ENCODE data around the gene AGFG1.

Gene AGFG1, protein sequence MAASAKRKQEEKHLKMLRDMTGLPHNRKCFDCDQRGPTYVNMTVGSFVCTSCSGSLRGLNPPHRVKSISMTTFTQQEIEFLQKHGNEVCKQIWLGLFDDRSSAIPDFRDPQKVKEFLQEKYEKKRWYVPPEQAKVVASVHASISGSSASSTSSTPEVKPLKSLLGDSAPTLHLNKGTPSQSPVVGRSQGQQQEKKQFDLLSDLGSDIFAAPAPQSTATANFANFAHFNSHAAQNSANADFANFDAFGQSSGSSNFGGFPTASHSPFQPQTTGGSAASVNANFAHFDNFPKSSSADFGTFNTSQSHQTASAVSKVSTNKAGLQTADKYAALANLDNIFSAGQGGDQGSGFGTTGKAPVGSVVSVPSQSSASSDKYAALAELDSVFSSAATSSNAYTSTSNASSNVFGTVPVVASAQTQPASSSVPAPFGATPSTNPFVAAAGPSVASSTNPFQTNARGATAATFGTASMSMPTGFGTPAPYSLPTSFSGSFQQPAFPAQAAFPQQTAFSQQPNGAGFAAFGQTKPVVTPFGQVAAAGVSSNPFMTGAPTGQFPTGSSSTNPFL

DNA sequence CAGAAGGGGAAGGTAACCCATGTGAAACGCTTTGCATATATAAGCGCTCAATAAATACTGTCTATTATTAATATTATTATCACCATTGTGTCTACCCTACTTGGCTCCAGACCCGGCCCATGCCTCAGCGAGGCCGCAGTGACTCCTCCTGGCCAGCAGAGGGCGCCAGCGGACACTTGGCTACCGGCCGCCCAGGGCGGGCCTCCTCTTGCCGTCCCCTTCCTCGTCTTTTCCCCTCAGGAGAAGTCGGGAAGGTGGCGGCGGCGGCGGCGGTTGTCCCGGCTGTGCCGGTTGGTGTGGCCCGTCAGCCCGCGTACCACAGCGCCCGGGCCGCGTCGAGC, at the start of gene AGFG1:
Gene AGFG1 (plus strand): TSS at position 233 of the 341 bp plus-strand sequence. CDS start 266 bp downstream, outside the sequence.
- peak; percentile 69 for DNase-seq

DNA sequence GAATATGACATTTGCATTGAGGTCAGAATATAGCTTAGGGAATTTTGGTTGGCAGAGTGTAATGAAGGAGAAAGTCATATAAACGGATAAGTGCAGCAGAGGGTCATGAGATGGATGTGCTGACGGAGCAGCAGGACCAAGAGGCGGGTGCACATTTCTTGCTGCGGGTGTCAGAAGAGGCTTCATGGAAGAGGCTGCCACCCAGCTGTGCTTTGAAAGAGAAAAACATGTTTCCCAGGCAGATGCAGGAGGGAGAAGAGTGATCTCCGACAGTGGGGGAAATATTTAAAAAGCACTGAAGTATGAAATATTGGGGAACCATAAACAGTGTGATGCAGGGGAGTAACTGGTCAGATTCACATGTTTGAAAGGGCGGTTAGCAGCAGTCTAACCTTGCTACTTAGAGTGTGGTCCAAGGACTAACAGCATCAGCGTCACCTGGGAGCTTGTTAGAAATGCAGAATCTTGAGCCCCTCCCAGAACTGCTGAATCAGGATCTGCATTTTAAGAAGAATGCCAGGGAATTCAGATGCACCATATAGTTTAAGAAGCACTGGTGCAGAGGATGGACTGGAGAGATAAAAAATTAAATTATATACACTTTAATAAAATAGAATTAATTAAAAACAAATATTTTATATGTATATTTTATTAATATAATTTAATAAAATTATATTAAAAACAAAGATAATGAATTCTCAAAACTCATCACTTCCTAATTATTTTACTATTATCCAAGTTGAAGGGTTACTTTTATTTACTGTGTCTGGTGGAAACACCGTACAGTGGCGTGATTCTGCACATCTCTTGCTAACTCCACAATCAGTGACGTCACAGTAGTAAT, 48.1 kb upstream of the AGFG1 start:
- DNase-seq: no peak

- no peak for DNase-seq
Measured at GRCh38 chr2:227428731-227429285, 43.1 kb upstream of the AGFG1 start.

GRCh38 chr2:227430639-227431038, 41.3 kb upstream of the AGFG1 start:
- no peak for DNase-seq

- no peak for DNase-seq
Measured at GRCh38 chr2:227433171-227433570, 38.8 kb upstream of the AGFG1 start.

DNA sequence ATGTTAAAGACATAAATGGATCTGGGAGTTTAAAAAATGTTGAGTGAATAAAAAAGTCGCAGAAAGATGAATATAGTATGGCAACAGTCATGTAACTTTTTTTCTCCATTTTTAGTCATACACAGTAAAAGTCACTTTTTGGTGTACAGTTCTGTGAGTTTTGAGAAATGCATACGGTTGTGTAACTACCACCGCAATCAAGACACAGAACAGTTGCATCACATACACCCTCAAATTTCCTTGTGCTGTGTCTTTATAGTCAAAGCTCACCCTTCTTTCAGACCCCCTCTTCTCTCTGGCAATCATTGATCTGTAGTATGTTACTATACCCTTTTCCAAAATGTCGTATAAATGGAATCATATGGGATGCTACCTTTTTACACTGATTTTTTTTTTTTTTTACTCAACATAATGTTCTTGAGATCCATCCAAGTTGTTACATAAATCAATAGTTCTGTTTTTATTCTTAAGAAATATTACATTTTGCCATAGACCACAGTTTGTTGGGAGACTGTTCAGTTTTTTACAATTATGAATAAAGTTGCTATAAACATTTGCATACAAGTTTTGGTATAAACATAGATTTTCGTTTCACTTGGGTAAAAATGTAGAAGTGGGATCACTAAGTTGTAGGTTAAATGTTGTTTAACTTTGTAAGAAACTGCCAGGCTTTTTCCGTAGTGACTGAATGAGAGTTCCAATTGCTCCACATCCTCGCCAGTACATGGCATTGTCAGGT, 35.4 kb upstream of the AGFG1 start:
- no peak for DNase-seq

DNA sequence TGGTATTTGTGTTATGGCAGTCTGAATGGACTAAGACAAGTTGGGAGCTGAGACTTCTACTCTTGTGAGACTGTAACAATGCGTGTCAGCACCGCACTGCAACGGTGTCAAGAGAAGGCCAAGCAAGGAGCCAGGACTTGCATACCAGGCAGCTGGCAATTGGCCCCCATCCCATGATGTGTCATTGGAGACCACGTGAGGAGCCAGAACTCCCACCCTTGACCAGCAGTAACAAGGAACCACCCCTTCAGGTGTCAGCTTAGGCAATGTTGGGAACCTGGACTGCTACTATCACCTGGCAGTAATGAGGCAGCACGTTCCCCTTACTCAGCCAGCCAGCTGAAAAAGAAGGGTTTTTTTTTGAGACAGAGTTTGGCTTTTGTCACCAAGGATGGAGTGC, 32.7 kb upstream of the AGFG1 start:
- DNase-seq: no peak

- no peak for DNase-seq
Measured at GRCh38 chr2:227442639-227443038, 29.3 kb upstream of the AGFG1 start.

DNA sequence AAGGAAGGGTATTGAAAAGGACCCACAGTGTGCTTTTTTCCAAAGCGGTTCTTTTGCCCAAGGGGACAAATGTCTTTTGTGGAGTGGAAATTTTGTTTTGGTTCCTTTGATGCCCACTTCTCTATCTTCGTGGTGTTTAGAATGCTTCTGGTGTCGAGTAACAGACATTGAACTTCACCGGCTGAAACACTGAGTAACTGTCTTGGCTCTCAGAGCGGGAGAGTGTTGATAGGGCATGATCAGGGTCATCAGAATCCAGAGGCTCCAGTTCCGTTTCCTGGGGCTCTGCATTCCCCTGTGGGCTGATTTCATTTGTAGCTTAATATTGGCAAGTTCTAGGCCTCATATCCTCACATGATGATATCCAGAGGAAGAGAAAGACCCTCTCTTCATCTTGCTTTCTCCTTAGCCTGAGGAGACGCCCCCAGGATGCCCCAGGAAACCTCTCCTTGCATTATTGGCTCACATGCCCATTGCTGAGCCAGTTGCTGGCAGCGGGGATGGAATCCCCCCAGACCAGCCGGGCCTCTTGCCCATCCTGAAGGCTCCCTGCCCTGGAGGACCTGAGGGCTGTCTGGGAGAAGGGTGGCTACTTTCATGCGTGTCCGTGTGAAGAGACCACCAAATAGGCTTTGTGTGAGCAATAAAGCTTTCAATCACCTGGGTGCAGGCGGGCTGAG, 27.9 kb upstream of the AGFG1 start:
- DNase-seq: no peak

GRCh38 chr2:227447606-227448005, 24.4 kb upstream of the AGFG1 start:
- DNase-seq: no peak

DNA sequence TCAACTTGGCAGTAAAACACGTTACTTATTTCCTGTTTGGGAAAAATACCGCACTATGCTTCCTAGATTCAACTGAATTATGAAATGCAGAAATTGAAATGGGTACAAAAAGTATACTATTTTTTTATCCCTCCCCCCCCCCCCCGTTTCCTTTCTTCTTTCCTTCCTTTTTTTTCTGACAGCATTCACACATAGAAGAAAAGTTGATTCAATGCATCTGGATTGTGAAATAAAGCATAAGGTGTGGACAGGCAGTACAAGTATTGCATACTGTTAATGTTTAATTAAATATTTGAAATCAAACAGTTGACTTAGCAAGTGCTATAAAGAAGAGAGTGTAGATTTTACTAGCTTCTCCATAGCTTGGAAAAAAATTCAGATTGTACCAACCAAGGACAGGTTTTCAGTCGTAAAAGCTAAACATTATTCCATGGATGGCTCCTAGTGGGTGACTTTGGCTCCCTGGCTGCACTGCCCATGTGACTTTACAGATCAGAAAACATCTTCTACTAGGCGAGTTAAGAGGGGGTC, 21.6 kb upstream of the AGFG1 start:
- no peak for DNase-seq

GRCh38 chr2:227450926-227451654, 20.9 kb upstream of the AGFG1 start:
- DNase-seq: no peak

DNA sequence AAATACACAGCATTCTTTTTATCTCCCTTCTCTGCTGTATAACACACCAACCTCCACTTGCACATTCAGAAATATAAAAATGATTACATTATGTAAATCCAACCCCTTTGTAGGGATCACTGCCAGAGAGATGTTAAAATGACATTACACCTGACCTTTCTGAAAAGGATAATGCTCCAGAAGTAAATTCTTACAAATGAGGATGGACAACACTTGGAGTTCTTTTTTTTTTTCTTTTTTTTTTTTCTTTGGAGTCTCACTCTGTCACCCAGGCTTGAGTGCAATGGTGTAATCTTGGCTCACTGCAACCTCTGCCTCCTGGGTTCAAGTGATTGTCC, 20.3 kb upstream of the AGFG1 start:
- no peak for DNase-seq

- no peak for DNase-seq
Measured at GRCh38 chr2:227453810-227454209, 18.1 kb upstream of the AGFG1 start.

GRCh38 chr2:227454323-227454860, 17.6 kb upstream of the AGFG1 start:
- DNase-seq: no peak

- no peak for DNase-seq
Measured at GRCh38 chr2:227455200-227455599, 16.8 kb upstream of the AGFG1 start.

- DNase-seq: no peak
Measured at GRCh38 chr2:227456102-227456501, 15.9 kb upstream of the AGFG1 start.

GRCh38 chr2:227456772-227457171, 15.2 kb upstream of the AGFG1 start:
- no peak for DNase-seq

DNA sequence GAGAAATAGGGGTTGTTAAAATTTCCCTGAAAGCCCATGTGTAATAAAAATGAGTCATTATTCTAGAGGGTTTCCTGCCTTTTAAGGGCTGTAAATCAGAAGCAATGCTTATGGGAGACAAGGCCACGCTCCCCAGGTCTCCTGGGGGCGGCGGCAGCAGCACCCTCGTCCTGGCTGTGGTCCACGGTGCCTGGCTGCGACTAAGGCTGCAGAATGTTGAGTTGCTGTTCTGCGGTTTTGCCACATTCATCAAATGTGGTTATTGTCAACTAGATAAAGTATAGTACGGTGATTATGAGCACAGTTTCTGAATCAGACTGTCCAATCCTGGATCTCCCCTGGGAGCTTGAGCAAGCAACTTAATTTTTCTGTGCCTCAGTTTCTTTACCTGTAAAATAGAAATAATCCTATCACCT, 11.9 kb upstream of the AGFG1 start:
- no peak for DNase-seq

DNA sequence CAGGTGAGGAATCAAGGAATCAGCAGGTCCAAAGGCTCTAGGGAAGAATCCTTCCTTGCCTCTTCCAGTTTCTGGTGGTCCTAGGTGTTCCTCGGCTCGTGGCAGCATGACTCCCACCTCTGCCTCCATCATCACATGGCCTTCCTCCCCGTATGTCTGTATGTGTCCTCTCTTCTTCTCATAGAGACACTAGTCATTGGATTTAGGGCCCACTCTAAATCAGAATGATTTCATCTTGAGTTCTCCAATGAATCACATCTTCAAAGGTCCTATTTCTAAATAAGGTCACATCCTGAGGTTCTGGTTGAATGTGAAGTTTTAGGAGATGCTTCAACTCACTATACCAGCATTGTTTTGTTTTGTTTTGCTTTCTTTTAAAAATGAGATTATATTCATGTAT, 11.1 kb upstream of the AGFG1 start:
- no peak for DNase-seq
